ENCODE results near the gene MED28.
"Not testable (repeated sequence)": the region's sequence is repeated elsewhere in the genome, so short reads cannot be mapped to it uniquely, and the experiment has no call there.

MED28 gene

GRCh38 chr4:17614416-17615299 is at the start of gene MED28:
TSS of gene MED28 (plus strand) at chr4:17614641. CDS start at chr4:17614655, 14 bp downstream.
- no peak for FAIRE-seq

GRCh38 chr4:17565846-17566245 is 48.6 kb upstream of the MED28 start:
- FAIRE-seq: no peak

- FAIRE-seq: no peak
These were observed 47.2 kb upstream of the MED28 start for GRCh38 chr4:17567271-17567670.

- FAIRE-seq: no peak
These were observed 40.2 kb upstream of the MED28 start for GRCh38 chr4:17574206-17574605.

GRCh38 chr4:17575177-17575576 is 39.3 kb upstream of the MED28 start:
- not testable (repeated sequence) for FAIRE-seq

GRCh38 chr4:17576932-17577664 is 37.3 kb upstream of the MED28 start, which contains the start of gene LAP3:
TSS of gene LAP3 (plus strand) at chr4:17577198. CDS start at chr4:17577466, 268 bp downstream.
- no peak for FAIRE-seq

- FAIRE-seq: no peak
These were observed 36.6 kb upstream of the MED28 start for GRCh38 chr4:17577665-17578481.

- no peak for FAIRE-seq
These were observed 36.0 kb upstream of the MED28 start for GRCh38 chr4:17578482-17578891.

- FAIRE-seq: no peak
These were observed 33.5 kb upstream of the MED28 start for GRCh38 chr4:17580969-17581368.

GRCh38 chr4:17583276-17583675 is 31.2 kb upstream of the MED28 start:
- FAIRE-seq: no peak

GRCh38 chr4:17583941-17584340 is 30.5 kb upstream of the MED28 start:
- no peak for FAIRE-seq

- no peak for FAIRE-seq
These were observed 29.8 kb upstream of the MED28 start for GRCh38 chr4:17584521-17585213.

- no peak for FAIRE-seq
These were observed 27.2 kb upstream of the MED28 start for GRCh38 chr4:17587094-17587822.

- FAIRE-seq: no peak
These were observed 25.1 kb upstream of the MED28 start for GRCh38 chr4:17589355-17589754.

GRCh38 chr4:17595471-17596005 is 18.9 kb upstream of the MED28 start:
- FAIRE-seq: no peak

- FAIRE-seq: no peak
These were observed 16.9 kb upstream of the MED28 start for GRCh38 chr4:17597517-17597916.

GRCh38 chr4:17599826-17600225 is 14.6 kb upstream of the MED28 start:
- no peak for FAIRE-seq

GRCh38 chr4:17605236-17605635 is 9.2 kb upstream of the MED28 start:
- no peak for FAIRE-seq

- no peak for FAIRE-seq
These were observed 553 bp upstream of the MED28 start for GRCh38 chr4:17613761-17614415.

- FAIRE-seq: no peak
These were observed 1.8 kb downstream of the MED28 start for GRCh38 chr4:17616283-17616682.

- FAIRE-seq: no peak
These were observed 4.5 kb downstream of the MED28 start for GRCh38 chr4:17618926-17619325.
